ENCODE results near the gene DLGAP4.

DNA sequence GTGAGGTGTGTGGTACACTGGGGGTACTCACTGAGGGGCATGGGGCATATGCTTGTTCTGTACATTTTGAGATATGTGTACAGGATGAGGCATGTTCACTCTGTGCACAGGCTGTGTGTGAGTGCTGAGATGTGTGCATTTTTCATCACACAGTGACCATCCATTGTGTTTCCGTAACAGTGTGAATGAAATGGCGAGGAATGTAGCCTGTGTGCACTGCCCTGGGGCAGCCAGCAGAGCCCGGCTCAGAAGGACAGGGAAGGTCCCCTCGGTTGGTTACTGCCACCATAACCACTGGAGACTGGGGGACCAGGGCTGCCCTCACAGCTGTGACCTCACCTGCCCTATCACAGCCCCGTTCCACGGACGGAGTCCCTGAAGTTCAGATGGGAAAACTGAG is 129.0 kb downstream of the DLGAP4 start:
- TF ChIP-seq, protein P1, sequence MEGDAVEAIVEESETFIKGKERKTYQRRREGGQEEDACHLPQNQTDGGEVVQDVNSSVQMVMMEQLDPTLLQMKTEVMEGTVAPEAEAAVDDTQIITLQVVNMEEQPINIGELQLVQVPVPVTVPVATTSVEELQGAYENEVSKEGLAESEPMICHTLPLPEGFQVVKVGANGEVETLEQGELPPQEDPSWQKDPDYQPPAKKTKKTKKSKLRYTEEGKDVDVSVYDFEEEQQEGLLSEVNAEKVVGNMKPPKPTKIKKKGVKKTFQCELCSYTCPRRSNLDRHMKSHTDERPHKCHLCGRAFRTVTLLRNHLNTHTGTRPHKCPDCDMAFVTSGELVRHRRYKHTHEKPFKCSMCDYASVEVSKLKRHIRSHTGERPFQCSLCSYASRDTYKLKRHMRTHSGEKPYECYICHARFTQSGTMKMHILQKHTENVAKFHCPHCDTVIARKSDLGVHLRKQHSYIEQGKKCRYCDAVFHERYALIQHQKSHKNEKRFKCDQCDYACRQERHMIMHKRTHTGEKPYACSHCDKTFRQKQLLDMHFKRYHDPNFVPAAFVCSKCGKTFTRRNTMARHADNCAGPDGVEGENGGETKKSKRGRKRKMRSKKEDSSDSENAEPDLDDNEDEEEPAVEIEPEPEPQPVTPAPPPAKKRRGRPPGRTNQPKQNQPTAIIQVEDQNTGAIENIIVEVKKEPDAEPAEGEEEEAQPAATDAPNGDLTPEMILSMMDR (conservative IDR thresholded peaks at IDR 0.05 in 1 of 2, IDR thresholded peaks at IDR 0.05 in 1 of 2; ENCODE audit: extremely low read depth in 1 of 2, insufficient read depth in 1 of 2, low read depth in 1 of 2, low read length in 2 of 2) = no peak
- no peak for TF ChIP-seq EZH2 (IDR thresholded peaks at IDR 0.05; ENCODE audit: borderline replicate concordance, low read length)
